Measurements from ENCODE around the gene MEI4. TPM values are rescaled to one million over a fixed set of nuclear protein-coding genes. Genes with fewer than 3 reads are reported as not detected.
A peak's percentile ranks its signal among the peaks of the same experiment; 100 is the strongest.
"Not testable (repeated sequence)": the region's sequence is repeated elsewhere in the genome, so short reads cannot be mapped to it uniquely, and the experiment has no call there.

Gene MEI4
- total and polyA plus RNA-seq, 5 experiments from 2014 or later, result 0.08 to 0.18 (median 0.14) TPM; not detected in 2

DNA sequence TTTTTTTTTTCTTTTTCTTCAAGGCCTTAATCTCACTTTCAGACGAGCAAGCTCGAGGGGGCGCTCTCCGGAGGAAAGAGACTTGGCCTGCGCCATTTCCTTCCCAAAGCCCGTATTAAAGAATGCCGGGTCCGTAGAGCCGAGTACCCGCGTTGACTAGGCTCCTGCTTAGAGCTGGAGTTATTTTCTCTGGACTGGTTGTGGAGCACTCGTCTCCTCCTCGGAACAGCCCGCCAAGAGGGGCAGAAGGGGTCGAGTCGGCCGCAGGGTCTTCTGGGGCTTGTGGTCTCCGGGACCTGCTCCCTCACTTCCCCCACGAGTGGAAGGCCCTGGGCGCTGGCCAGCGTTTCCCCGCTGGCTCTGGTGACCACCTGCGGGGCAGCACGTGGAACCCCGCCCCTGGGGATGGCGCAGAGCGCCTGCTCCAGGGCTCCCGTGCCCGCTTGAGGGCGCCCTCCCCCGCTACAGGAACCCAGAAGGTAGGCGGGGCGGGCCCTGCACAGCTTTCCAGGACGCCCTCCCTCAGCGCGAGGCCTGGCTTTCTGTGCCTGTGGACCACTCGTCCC, 2.7 kb upstream of the MEI4 start:
- Mint-ChIP-seq H3K4me3 (peak overlapping the region in 9 of 10 donors; percentile 18 to 72 (median 50)), H3K27ac (peak overlapping the region in 1 of 10 donors; percentile 41), H3K27me3 (peaks cover 16 to 41% (median 22%) of the 10 kb centered on the region in 5 donors), H3K36me3 (no peaks in the 10 kb centered on the region), H3K9me3 (peaks cover 0 to 9% (median 4%) of the 10 kb centered on the region in 9 donors), H3K4me1 (peaks cover 0 to 5% (median 2%) of the 10 kb centered on the region in 4 donors)
- ATAC-seq (peak; percentile 64 to 67), DNase-seq (peak in 6 of 10 donors; percentile 3 to 33 (median 10))
- POLR2A ChIA-PET, result no interaction called here

DNA sequence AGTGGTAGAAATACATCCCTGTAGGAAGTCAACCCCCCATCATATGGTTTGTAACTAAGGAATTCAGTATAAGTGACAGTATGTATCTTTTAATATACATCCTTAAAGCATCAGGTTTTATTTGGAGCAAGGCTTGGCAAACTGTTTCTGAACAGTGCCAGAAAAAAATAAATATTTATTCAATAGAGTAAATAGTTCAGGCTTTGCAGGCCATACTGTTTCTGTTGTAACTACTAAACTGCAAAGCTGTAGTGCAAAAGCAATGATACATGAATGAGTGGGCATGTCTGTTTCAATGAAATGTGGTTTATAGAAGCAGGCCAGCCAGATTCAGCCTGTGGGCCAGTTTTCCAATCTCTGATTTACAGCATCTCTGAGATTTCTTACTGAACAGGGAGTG, 977 bp downstream of the MEI4 start:
- H3K4me3 Mint-ChIP-seq, result no peak overlapping the region
- no peak for DNase-seq
- no peak overlapping the region for H3K27ac Mint-ChIP-seq
- peaks cover 0 to 4% (median 2%) of the 10 kb centered on the region in 4 donors for H3K4me1 Mint-ChIP-seq
- H3K36me3 Mint-ChIP-seq, result no peaks in the 10 kb centered on the region
- peaks cover 12 to 29% (median 17%) of the 10 kb centered on the region in 5 donors for H3K27me3 Mint-ChIP-seq
- ATAC-seq, result no peak
- POLR2A ChIA-PET, result no interaction called here
- peaks cover 0 to 15% (median 5%) of the 10 kb centered on the region in 9 donors for H3K9me3 Mint-ChIP-seq

DNA sequence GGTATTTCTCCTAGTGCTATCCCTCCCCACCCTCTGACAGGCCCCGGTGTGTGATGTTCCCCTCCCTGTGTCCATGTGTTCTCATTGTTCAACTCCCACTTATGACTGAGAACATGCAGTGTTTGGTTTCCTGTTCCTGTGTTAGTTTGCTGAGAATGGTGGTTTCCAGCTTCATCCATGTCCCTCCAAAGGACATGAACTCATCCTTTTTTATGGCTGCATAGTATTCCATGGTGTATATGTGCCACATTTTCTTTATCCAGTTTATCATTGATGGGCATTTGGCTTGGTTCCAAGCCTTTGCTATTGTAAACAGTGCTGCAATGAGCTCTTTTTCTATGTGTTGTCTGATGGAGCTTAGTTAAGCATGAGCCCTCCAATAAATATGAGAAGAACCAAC, 2.2 kb downstream of the MEI4 start:
- H3K4me3 Mint-ChIP-seq, DNase-seq, H3K4me1 Mint-ChIP-seq, H3K27ac Mint-ChIP-seq, ATAC-seq, H3K36me3 Mint-ChIP-seq, POLR2A ChIA-PET: not testable (repeated sequence)
- H3K9me3 Mint-ChIP-seq, result peaks cover 0 to 15% (median 5%) of the 10 kb centered on the region in 9 donors
- peaks cover 8 to 23% (median 13%) of the 10 kb centered on the region in 5 donors for H3K27me3 Mint-ChIP-seq

DNA sequence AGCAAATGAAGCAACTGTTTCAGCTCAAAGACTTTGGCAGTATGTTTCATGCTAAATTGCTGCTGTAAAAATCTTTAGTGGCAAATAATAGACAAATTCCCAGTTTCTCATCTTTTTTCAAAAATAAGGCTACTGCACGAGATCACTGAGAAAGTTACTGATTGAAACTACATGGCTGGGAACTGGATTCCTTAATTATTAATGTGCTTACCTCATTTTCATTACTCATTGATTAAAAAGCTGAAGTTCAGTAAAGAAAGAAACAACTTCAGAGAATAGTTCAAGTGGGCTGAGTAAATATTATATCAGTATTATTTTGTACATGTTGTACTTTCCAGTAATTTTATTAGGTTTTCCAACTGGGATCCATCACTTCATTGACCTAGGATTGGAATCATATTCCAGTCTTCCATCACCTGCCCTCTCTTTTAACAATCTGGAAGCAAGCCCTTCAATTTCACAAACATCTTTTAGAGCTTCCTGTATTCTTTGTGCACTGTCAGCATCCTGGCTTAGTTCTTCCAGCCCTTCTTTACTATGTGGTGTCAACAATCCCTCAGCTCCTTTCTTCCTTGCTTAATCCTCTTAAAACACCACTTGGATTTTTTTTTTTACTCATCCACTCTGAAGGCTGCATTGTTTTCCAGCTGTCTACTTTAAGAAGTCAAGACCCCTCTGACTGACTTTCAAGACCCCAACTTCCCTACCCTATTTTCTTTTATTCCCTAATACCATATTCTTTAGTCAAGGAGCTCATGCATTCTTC, 4.3 kb downstream of the MEI4 start:
- no peaks in the 10 kb centered on the region for H3K36me3 Mint-ChIP-seq
- H3K9me3 Mint-ChIP-seq, result peaks cover 0 to 10% (median 1%) of the 10 kb centered on the region in 9 donors
- DNase-seq, result no peak
- no peaks in the 10 kb centered on the region for H3K4me1 Mint-ChIP-seq
- POLR2A ChIA-PET, result no interaction called here
- no peak overlapping the region for H3K4me3 Mint-ChIP-seq
- no peak for ATAC-seq
- no peak overlapping the region for H3K27ac Mint-ChIP-seq
- peaks cover under 1 to 3% (median under 1%) of the 10 kb centered on the region in 5 donors for H3K27me3 Mint-ChIP-seq

DNA sequence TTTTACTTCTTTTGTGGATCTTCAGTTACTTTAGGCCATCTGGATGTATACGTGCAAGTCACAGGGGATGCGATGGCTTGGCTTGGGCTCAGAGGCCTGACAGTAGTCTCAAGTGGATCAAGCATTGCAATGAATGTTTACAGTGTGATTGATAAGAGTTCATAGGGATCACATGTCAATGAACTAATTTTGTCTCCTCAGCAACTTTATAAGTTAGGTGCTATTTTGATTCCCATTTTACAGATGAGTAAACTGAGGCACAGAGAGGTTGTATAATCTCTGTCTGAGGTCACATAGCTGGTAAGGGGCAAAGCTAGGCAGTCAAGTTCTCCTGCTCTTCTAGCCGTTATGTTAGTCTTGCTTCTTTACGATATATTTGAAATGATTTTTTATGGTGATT, 13.5 kb downstream of the MEI4 start:
- no peak for ATAC-seq
- Mint-ChIP-seq H3K27me3 (no peaks in the 10 kb centered on the region), H3K9me3 (peaks cover 0 to 12% (median 0%) of the 10 kb centered on the region in 9 donors), H3K4me1 (no peaks in the 10 kb centered on the region), H3K27ac (no peak overlapping the region), H3K4me3 (no peak overlapping the region), H3K36me3 (no peaks in the 10 kb centered on the region)
- DNase-seq, result no peak
- POLR2A ChIA-PET, result no interaction called here

DNA sequence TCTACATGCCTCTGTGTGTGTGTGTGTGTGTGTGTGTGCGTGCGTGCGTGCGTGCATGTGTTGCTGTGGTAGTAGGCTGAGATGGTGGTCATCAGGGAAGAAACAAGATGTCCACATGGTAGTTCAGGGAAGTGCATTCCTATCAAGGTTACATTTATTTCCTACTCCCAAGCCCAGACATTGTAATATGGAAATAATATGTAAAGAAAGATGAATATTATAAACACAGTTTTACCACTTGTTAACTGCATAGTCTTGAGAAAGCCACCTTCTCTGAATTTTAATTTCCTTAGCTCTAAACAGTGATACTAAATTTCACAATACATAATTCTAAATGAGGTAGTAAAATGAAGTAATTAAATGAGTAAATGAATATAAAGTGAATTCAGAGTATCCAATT, 14.0 kb downstream of the MEI4 start:
- no peaks in the 10 kb centered on the region for H3K4me1 Mint-ChIP-seq
- POLR2A ChIA-PET, result no interaction called here
- no peak for ATAC-seq
- H3K4me3 Mint-ChIP-seq, result no peak overlapping the region
- no peak for DNase-seq
- H3K36me3 Mint-ChIP-seq, result no peaks in the 10 kb centered on the region
- H3K9me3 Mint-ChIP-seq, result peaks cover 0 to 12% (median 0%) of the 10 kb centered on the region in 9 donors
- no peak overlapping the region for H3K27ac Mint-ChIP-seq
- H3K27me3 Mint-ChIP-seq, result no peaks in the 10 kb centered on the region

DNA sequence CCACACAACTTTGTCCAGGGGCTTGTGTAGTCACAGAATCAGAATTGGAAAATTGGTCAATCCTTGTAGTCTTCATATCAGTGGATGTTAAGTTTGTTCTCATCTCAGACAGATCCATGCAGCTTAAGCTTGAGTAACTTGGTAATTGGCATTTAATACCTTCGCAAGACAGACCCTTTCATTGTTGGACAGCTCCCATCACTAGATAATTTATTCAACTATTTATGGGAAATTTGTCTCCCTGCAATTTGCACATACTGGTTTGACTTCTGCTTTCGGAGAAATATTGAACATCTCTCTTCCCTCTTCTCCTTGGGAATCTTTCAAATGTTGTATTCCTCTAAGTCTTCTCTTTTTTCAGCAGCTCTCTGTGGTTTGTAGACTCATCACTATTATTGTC, 17.1 kb downstream of the MEI4 start:
- Mint-ChIP-seq H3K27me3 (no peaks in the 10 kb centered on the region), H3K4me1 (no peaks in the 10 kb centered on the region), H3K9me3 (peaks cover 0 to 8% (median 0%) of the 10 kb centered on the region in 9 donors), H3K27ac (no peak overlapping the region), H3K36me3 (no peaks in the 10 kb centered on the region), H3K4me3 (no peak overlapping the region)
- ATAC-seq (no peak), DNase-seq (no peak)
- POLR2A ChIA-PET, result no interaction called here

DNA sequence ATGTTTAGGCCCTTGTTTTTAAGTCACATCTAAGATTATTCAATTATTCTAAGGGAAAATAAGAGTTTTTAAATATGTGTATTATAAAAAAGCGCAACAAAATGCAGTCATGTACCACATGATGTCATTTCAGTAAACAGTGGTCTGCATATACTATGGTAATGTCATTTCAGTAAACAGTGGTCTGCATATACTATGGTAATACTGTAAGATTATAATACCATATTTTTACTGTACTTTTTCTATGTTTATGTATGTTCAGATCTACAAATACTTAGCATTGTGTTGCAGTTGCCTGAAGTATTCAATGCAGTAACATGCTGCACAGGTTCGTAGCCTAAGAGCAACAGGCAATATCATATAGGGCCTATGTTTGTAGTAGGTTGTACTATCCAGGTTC, 21.4 kb downstream of the MEI4 start:
- peaks cover 0 to 3% (median 0%) of the 10 kb centered on the region in 5 donors for H3K27me3 Mint-ChIP-seq
- H3K4me1 Mint-ChIP-seq, result no peaks in the 10 kb centered on the region
- ATAC-seq (no peak), DNase-seq (no peak)
- H3K4me3 Mint-ChIP-seq, result no peak overlapping the region
- no peaks in the 10 kb centered on the region for H3K36me3 Mint-ChIP-seq
- peaks cover 0 to 2% (median 0%) of the 10 kb centered on the region in 9 donors for H3K9me3 Mint-ChIP-seq
- H3K27ac Mint-ChIP-seq, result no peak overlapping the region
- POLR2A ChIA-PET, result no interaction called here

DNA sequence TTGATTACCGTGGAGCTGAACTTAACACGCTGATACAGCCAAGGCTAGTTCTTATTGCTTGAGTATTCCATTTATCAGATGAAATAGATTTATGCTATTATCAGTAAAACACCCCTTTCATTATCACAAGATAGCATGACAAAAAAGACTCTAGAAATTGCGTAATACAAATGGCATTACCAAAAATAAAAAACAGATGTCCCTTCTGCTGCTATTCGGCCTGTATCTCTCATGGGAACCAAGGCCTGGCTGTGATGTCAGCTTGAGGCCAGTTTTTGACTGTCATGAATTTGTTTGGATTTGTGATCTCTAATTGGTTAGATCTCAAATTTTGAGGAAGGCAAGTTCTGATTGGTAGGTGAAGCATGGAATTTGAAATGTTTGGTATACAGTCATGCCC, 25.2 kb downstream of the MEI4 start:
- Mint-ChIP-seq H3K27me3 (peaks cover 0 to 3% (median 0%) of the 10 kb centered on the region in 5 donors), H3K4me3 (no peak overlapping the region), H3K9me3 (peaks cover 0 to 4% (median 0%) of the 10 kb centered on the region in 9 donors), H3K4me1 (peaks cover 0 to 2% (median 0%) of the 10 kb centered on the region in 4 donors), H3K27ac (no peak overlapping the region), H3K36me3 (no peaks in the 10 kb centered on the region)
- no peak for DNase-seq
- POLR2A ChIA-PET, result no interaction called here
- ATAC-seq, result no peak

DNA sequence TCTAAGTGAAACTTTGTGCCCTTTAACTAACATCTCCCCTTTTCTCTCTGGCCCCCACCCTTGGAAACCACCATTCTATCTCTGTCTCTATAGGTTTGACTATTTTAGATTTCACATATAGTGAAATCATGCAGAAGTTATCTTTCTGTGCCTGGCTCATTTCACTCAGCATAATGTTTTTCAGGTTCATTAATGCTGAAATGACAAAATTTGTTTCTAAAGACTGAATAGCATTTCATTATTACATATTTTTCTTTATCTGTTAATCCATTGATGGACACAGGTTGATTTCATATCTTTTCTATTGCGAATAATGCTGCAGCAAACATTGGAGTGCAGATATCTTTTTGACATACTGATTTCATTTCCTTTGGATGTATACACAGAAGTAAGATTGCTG, 30.7 kb downstream of the MEI4 start:
- ATAC-seq (no peak), DNase-seq (no peak)
- no peak overlapping the region for H3K4me3 Mint-ChIP-seq
- peaks cover 0 to 7% (median 2%) of the 10 kb centered on the region in 9 donors for H3K9me3 Mint-ChIP-seq
- H3K27me3 Mint-ChIP-seq, result no peaks in the 10 kb centered on the region
- no peak overlapping the region for H3K27ac Mint-ChIP-seq
- no peaks in the 10 kb centered on the region for H3K36me3 Mint-ChIP-seq
- POLR2A ChIA-PET, result no interaction called here
- peaks cover 0 to 2% (median 0%) of the 10 kb centered on the region in 4 donors for H3K4me1 Mint-ChIP-seq

DNA sequence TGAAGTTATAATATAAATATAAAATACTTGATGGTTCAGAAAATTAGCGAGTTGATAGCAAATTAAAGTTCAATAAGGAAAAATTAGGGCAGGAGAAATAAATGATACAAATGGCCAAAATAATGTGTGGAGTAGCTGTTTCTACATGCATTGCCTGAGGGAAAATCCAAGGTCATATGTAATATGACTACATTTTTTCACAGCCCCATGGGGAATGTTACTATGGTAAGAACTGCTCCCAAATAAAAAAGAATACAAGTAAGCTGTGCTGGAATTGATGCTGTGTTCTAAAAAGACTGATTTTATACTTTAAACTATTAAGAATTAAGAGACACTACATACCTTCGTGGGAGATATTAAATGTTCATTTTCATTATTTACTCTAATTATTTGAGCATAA, 34.1 kb downstream of the MEI4 start:
- POLR2A ChIA-PET, result no interaction called here
- no peaks in the 10 kb centered on the region for H3K27me3 Mint-ChIP-seq

DNA sequence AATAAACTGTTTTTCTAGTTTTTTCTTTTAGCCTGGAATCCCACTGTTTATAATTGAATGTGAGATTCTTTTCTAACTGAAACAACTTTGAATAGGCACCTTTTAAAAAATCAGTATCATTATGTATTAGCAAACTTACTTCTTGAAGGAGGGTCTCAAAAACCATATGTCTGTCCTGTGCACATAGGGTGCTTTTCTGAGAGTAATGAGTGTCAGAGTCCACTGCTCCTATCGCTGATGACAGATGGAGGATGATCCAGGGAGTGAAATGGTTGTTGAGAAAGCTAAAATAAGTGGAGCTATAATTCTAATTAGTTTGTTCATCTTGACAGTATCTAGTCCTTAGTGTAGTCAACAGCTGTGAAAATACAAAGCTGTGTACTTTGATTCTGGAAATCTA, 35.8 kb downstream of the MEI4 start:
- ATAC-seq (no peak), DNase-seq (no peak)
- H3K36me3 Mint-ChIP-seq, result no peaks in the 10 kb centered on the region
- no peak overlapping the region for H3K27ac Mint-ChIP-seq
- POLR2A ChIA-PET, result no interaction called here
- no peak overlapping the region for H3K4me3 Mint-ChIP-seq
- peaks cover 0 to 7% (median 0%) of the 10 kb centered on the region in 9 donors for H3K9me3 Mint-ChIP-seq
- no peaks in the 10 kb centered on the region for H3K27me3 Mint-ChIP-seq
- no peaks in the 10 kb centered on the region for H3K4me1 Mint-ChIP-seq

More for the DNA sequence above, 34.1 kb downstream of the MEI4 start:
- H3K9me3 Mint-ChIP-seq, result peaks cover 0 to 7% (median 0%) of the 10 kb centered on the region in 9 donors
- H3K4me3 Mint-ChIP-seq, result no peak overlapping the region
- no peaks in the 10 kb centered on the region for H3K36me3 Mint-ChIP-seq
- no peak overlapping the region for H3K27ac Mint-ChIP-seq
- DNase-seq, result no peak
- no peak for ATAC-seq
- H3K4me1 Mint-ChIP-seq, result peaks cover 0 to 2% (median 0%) of the 10 kb centered on the region in 4 donors

DNA sequence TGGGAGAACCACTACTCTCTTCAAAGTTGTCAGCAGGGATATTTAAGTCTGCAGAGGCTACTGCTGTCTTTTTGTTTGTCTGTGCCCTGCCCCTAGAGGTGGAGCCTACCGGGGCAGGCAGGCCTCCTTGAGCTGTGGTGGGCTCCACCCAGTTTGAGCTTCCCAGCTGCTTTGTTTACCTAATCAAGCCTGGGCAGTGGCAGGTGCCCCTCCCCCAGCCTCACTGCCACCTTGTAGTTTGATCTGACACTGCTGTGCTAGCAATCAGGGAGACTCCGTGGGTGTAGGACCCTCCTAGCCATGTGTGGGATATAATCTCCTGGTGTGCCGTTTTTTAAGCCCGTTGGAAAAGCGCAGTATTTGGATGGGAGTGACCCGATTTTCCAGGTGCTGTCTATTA, 47.3 kb downstream of the MEI4 start:
- H3K36me3 Mint-ChIP-seq, H3K27me3 Mint-ChIP-seq, POLR2A ChIA-PET, H3K4me1 Mint-ChIP-seq, H3K4me3 Mint-ChIP-seq, H3K27ac Mint-ChIP-seq, ATAC-seq, DNase-seq: not testable (repeated sequence)
- peaks cover 0 to 27% (median 2%) of the 10 kb centered on the region in 9 donors for H3K9me3 Mint-ChIP-seq

Measured in naive thymus-derived CD8-positive, alpha-beta T cell (primary cell).